Retinal pigment epithelial cell (primary cell): Measurements from ENCODE around the gene IGFALS.
A peak's percentile ranks its signal among the peaks of the same experiment; 100 is the strongest.

Experiments
- DNase-seq: peaks from one replicate; pipeline ENCODE4 v3.0.0-alpha.2; 2010; ENCODE audit warnings: low read depth
- H3K4me3 ChIP-seq: 2 replicates; pipeline ENCODE4 v1.5.1; 2011; ENCODE audit warnings: mild to moderate bottlenecking, low read length, control low read depth, moderate library complexity
- CTCF ChIP-seq: conservative IDR thresholded peaks from 2 replicates; pipeline ENCODE4 v1.5.1; 2011; ENCODE audit warnings: low read depth, low read length, control low read depth, inconsistent platforms

IGFALS gene

GRCh38 chr16:1775006-1775845 is 18.3 kb downstream of the IGFALS start:
- no peak for DNase-seq
- no peak overlapping the region for H3K4me3 ChIP-seq
- TF ChIP-seq CTCF = no peak

- TF ChIP-seq CTCF = no peak
- H3K4me3 ChIP-seq = peak overlapping the region; percentile 67
- DNase-seq = no peak
These were observed 19.1 kb downstream of the IGFALS start for GRCh38 chr16:1774448-1774780.

GRCh38 chr16:1773703-1774447 is 19.6 kb downstream of the IGFALS start:
- DNase-seq = no peak
- TF ChIP-seq CTCF = no peak
- peak overlapping the region; percentile 67 for H3K4me3 ChIP-seq

- DNase-seq = peak; percentile 48
- TF ChIP-seq CTCF = peak; percentile 66
- peak within 1 kb of the TSS; percentile 67 for H3K4me3 ChIP-seq
These were observed 20.4 kb downstream of the IGFALS start, which contains the start of gene MRPS34 for GRCh38 chr16:1772908-1773702. TSS of gene MRPS34 (minus strand) at chr16:1773134. CDS start at chr16:1773119, 15 bp downstream.

GRCh38 chr16:1772362-1772907 is 21.1 kb downstream of the IGFALS start, which contains the start of gene EME2:
TSS of gene EME2 (plus strand) at chr16:1772810. CDS start at chr16:1773228, 418 bp downstream.
- no peak for DNase-seq
- TF ChIP-seq CTCF = no peak
- peak within 1 kb of the TSS; percentile 67 for H3K4me3 ChIP-seq

- no peak for TF ChIP-seq CTCF
- peak overlapping the region; percentile 67 for H3K4me3 ChIP-seq
- no peak for DNase-seq
These were observed 21.6 kb downstream of the IGFALS start for GRCh38 chr16:1771864-1772361.
